ENCODE measurements around the gene CDC27.

GRCh38 chr17:47229535-47230443, 40.7 kb upstream of the CDC27 start:
- no peak for TF ChIP-seq POLR2A (IDR thresholded peaks at IDR 0.05; ENCODE audit: borderline replicate concordance, extremely low read depth, insufficient read depth, insufficient read length)
- peak; percentile 97 to 100 (median 99) for TF ChIP-seq CTCF (IDR thresholded peaks at IDR 0.05 in 2 of 3, conservative IDR thresholded peaks at IDR 0.05 in 1 of 3; ENCODE audit: borderline replicate concordance in 1 of 3, insufficient read depth in 1 of 3, low read depth in 2 of 3, low read length in 2 of 3)
- no peak for TF ChIP-seq SRF (IDR thresholded peaks at IDR 0.05; ENCODE audit: low read depth)
- TF ChIP-seq JUND (IDR thresholded peaks at IDR 0.05) = no peak
- TF ChIP-seq ZNF274 (IDR thresholded peaks at IDR 0.05; ENCODE audit: low read depth, low read length) = no peak
- no peak for TF ChIP-seq EZH2phosphoT487 (IDR thresholded peaks at IDR 0.05; ENCODE audit: borderline replicate concordance)
- TF ChIP-seq TCF7L2 (IDR thresholded peaks at IDR 0.05; ENCODE audit: borderline replicate concordance, extremely low read depth, insufficient read depth, insufficient read length) = no peak
- peak; percentile 36; the same call in 1 of the 2 replicates for TF ChIP-seq POLR2AphosphoS5 (IDR thresholded peaks at IDR 0.05; ENCODE audit: low read depth, low read length)
- peak; percentile 88 for TF ChIP-seq CEBPB (IDR thresholded peaks at IDR 0.05; ENCODE audit: low read depth)
- 0 out of 2 replicates have a peak, but pooled peaks have one; percentile 57 for TF ChIP-seq CBX3 (IDR thresholded peaks at IDR 0.05; ENCODE audit: low read depth)
- TF ChIP-seq SP1 (IDR thresholded peaks at IDR 0.05; ENCODE audit: low read depth) = no peak

Measured in HCT116 (cell line).